Heart right ventricle (tissue), 16 donors: ENCODE data around the gene RPS18. TPM values are rescaled to one million over a fixed set of nuclear protein-coding genes. Genes with fewer than 3 reads are reported as not detected.
A peak's percentile ranks its signal among the peaks of the same experiment; 100 is the strongest.

Source experiments
- ATAC-seq, 8 donors: fragments of 200-7000 bp; cut with Tn5 transposase; one replicate each; pipeline ENCODE4 v1.9.1; 2020; ENCODE audit warnings: mild to moderate bottlenecking in 8 of 8, moderate library complexity in 8 of 8, moderate number of reproducible peaks in 1 of 8
- DNase-seq, 2 donors: peaks; one replicate each; pipeline ENCODE4 v3.0.0-alpha.2; 2020
- H3K27ac ChIP-seq, 10 donors: fragments of 200-600 bp; sonication (generic) in 2 of 10; one replicate each; pipeline versions ENCODE4 v1.5.0 to v1.8.0; 2020 to 2022; ENCODE audit warnings: mild to moderate bottlenecking in 3 of 10
- H3K27me3 ChIP-seq, 7 donors: fragments of 200-600 bp; one replicate each; pipeline ENCODE4 v1.8.0; 2021 to 2022; ENCODE audit warnings: mild to moderate bottlenecking in 2 of 7
- H3K36me3 ChIP-seq, 9 donors: fragments of 200-600 bp; sonication (generic) in 1 of 9; one replicate each; pipeline versions ENCODE4 v1.5.0 to v1.8.0; 2020 to 2022; ENCODE audit warnings: mild to moderate bottlenecking in 2 of 9
- H3K4me1 ChIP-seq, 9 donors: fragments of 200-600 bp; sonication (generic) in 1 of 9; one replicate each; pipeline versions ENCODE4 v1.5.0 to v1.8.0; 2020 to 2022; ENCODE audit warnings: mild to moderate bottlenecking in 4 of 9
- H3K4me3 ChIP-seq, 10 donors: fragments of 200-600 bp; sonication (generic) in 2 of 10; one replicate each; pipeline versions ENCODE4 v1.5.0 to v1.8.0; 2020 to 2022; ENCODE audit warnings: mild to moderate bottlenecking in 7 of 10, moderate library complexity in 2 of 10
- H3K9me3 ChIP-seq, 11 donors: fragments of 200-600 bp in 10 of 11; sonication (generic) in 2 of 11; one replicate each; pipeline versions ENCODE4 v1.5.0 to v1.8.0; 2013 to 2022; ENCODE audit warnings: mild to moderate bottlenecking in 2 of 11, control low read depth in 1 of 11, moderate library complexity in 1 of 11
- CTCF ChIP-seq, 9 donors: fragments of 200-600 bp; sonication (generic) in 2 of 9; IDR thresholded peaks; one replicate each; pipeline versions ENCODE4 v1.5.0 to v1.8.0; 2021 to 2022; ENCODE audit warnings: antibody characterized with exemption in 9 of 9, mild to moderate bottlenecking in 5 of 9, moderate library complexity in 1 of 9
- WGBS, 2 donors: extraction: QIAGEN DNeasy Blood & Tissue Kit; methylation state at CpG; one replicate each; pipeline ENCODE4 v1.1.7; 2013; ENCODE audit warnings: inconsistent platforms in 1 of 2; 5-methylcytosine and 5-hydroxymethylcytosine counted together
- intact Hi-C, 10 donors: fragments of 100-400 bp; cut with DNase I; formaldehyde crosslinking; loops; one replicate each; pipeline versions ENCODE4 v1.11.1 to v1.14.2; 2022
- polyA plus RNA-seq, 2 donors: library from polyadenylated mRNA; stranded (reverse); fragments of 200-250 nt; gene quantifications; one replicate each; pipeline ENCODE4 v1.2.3, GENCODE V29; 2013
- total RNA-seq, 10 donors: library from RNA; stranded (reverse); fragmentation: NEBNext Ultra II Directional in 3 of 10; extraction: Animal tissue kit (Norgen Biotek cat#: 25700) in 3 of 10; gene quantifications; one replicate each; pipeline versions ENCODE4 v1.2.1 to v1.2.4, GENCODE V29; 2021 to 2023
- donor health status: Arrhythmogenic right ventricular cardiomyopathy.
- donor health status: ischemic (EF 13 %, LVEDD 7.1; RV severe dilation, severe dysfunction).
- donor health status: healthy with polysubstance abuse.
- donor health status: DM: no; HTN: yes; CAD: no.
- donor health status: DM: no; HTN: no; CAD: no.
- donor health status: ischemic (EF 25% LVEDD 6.9; RV normal size, moderate dysfunction).
- donor health status: ischemic (EF 25% LVEDD 5.7; RV mildly dilated, moderate dysfunction).
- donor health status: healthy.
- donor health status: DM: yes; HTN: yes; CAD: no.
- donor health status: Ischemic cardiomyopathy.
- donor health status: ischemic (EF 35%, LVEDD 5.7; RV mildly dilated, moderate dysfunction).
- donor health status: nonischemic (EF 11% LVEDD 7.7; RV severe dilation, severe dysfunction).
- donor health status: DM: yes; HTN: yes; CAD: no.
- donor health status: PGD.
- donor health status: ischemic (EF 29% LVEDD 5.4; RV normal size, mild dysfunction).
- donor health status: nonischemic (EF 23%, LVEDD 6.1; RV moderate dilation, normal function).

Gene RPS18
- total and polyA plus RNA-seq, 12 donors = 767 to 4,398 (median 902) TPM

- intact Hi-C loops = loop anchor here in 2 of 10 donors (10.0 kb wide), 1 partner anchor 100 kb away; the partner anchor contains the start of genes CUTA (in 2 of the 2) and PHF1 (in 2 of the 2)
- peaks cover 12 to 73% (median 59%) of the 10 kb centered on the region in 9 donors for H3K4me1 ChIP-seq
- H3K27me3 ChIP-seq = no peaks in the 10 kb centered on the region
- WGBS, 2 donors = 37% methylated on average over 47 of the region's 47 CpGs
- TF ChIP-seq CTCF (IDR thresholded peaks at IDR 0.05) = peak in 1 of 9 donors; percentile 10
- H3K27ac ChIP-seq = peak overlapping the region; percentile 93 to 100 (median 98)
- DNase-seq = peak; percentile 54 to 59
- H3K9me3 ChIP-seq = no peaks in the 10 kb centered on the region
- peak in 2 of 8 donors; percentile 0 to 3 for ATAC-seq
- peaks cover 0 to 46% (median 24%) of the 10 kb centered on the region in 9 donors for H3K36me3 ChIP-seq
- H3K4me3 ChIP-seq = peak overlapping the region in 9 of 10 donors; percentile 78 to 99 (median 92)
These were observed 43.3 kb downstream of the RPS18 start for GRCh38 chr6:33314943-33315792.

- peaks cover 13 to 75% (median 66%) of the 10 kb centered on the region in 9 donors for H3K4me1 ChIP-seq
These were observed 44.1 kb downstream of the RPS18 start for GRCh38 chr6:33315793-33316602.

GRCh38 chr6:33316603-33317418, 44.9 kb downstream of the RPS18 start:
- Histone ChIP-seq H3K9me3 (no peaks in the 10 kb centered on the region), H3K27me3 (no peaks in the 10 kb centered on the region), H3K27ac (peak overlapping the region in 9 of 10 donors; percentile 75 to 93 (median 86)), H3K4me3 (peak overlapping the region in 9 of 10 donors; percentile 37 to 73 (median 63)), H3K4me1 (peaks cover 17 to 75% (median 68%) of the 10 kb centered on the region in 9 donors), H3K36me3 (peaks cover 0 to 43% (median 17%) of the 10 kb centered on the region in 9 donors)
- DNase-seq (peak in 1 of 2 donors; percentile 57), ATAC-seq (peak in 1 of 8 donors; percentile 4)
- intact Hi-C loops = loop anchor here in 5 of 10 donors (2.0 to 10.0 kb wide), 3 partner anchors 18 to 98 kb away; partner anchors contain the start of genes CUTA (in 2 of the 5), PHF1 (in 2 of the 5), RGL2 (in 2 of the 5) and RPS18 (in 1 of the 5)
- no peak for TF ChIP-seq CTCF (IDR thresholded peaks at IDR 0.05)
- WGBS, 2 donors = 68 to 72% methylated on average over 19 of the region's 19 CpGs

More at GRCh38 chr6:33315793-33316602, 44.1 kb downstream of the RPS18 start:
- intact Hi-C loops = loop anchor here in 5 of 10 donors (2.0 to 10.0 kb wide), 3 partner anchors 17 to 99 kb away; partner anchors contain the start of genes CUTA (in 2 of the 5), PHF1 (in 2 of the 5), RGL2 (in 2 of the 5) and RPS18 (in 1 of the 5)
- H3K27ac ChIP-seq = peak overlapping the region in 6 of 10 donors; percentile 21 to 99 (median 86)
- 86 to 89% methylated on average over 17 of the region's 17 CpGs for WGBS, 2 donors
- peaks cover 0 to 46% (median 18%) of the 10 kb centered on the region in 9 donors for H3K36me3 ChIP-seq
- H3K4me3 ChIP-seq = no peak overlapping the region
- H3K9me3 ChIP-seq = no peaks in the 10 kb centered on the region
- no peaks in the 10 kb centered on the region for H3K27me3 ChIP-seq
- DNase-seq = no peak
- ATAC-seq = no peak
- no peak for TF ChIP-seq CTCF (IDR thresholded peaks at IDR 0.05)
